Right lobe of liver (tissue), 4 donors: ENCODE measurements around the gene BTBD6.

Experiments used
- CTCF ChIP-seq, 4 donors: fragments of 200-600 bp in 3 of 4; fragments of 450-650 bp in 1 of 4; IDR thresholded peaks; one replicate each; pipeline versions ENCODE4 v1.5.1 to v1.8.0; 2016 to 2022; ENCODE audit warnings: antibody characterized with exemption in 4 of 4, mild to moderate bottlenecking in 2 of 4
- POLR2A ChIP-seq: fragments of 450-650 bp; IDR thresholded peaks from one replicate; pipeline ENCODE4 v1.6.1; 2017; ENCODE audit warnings: antibody characterized with exemption, mild to moderate bottlenecking
- donor health status: DM: no; HTN: no; CAD: no.
- donor health status: DM: no; HTN: no; CAD: no.
- donor health status: DM: no; HTN: yes; CAD: no.

DNA sequence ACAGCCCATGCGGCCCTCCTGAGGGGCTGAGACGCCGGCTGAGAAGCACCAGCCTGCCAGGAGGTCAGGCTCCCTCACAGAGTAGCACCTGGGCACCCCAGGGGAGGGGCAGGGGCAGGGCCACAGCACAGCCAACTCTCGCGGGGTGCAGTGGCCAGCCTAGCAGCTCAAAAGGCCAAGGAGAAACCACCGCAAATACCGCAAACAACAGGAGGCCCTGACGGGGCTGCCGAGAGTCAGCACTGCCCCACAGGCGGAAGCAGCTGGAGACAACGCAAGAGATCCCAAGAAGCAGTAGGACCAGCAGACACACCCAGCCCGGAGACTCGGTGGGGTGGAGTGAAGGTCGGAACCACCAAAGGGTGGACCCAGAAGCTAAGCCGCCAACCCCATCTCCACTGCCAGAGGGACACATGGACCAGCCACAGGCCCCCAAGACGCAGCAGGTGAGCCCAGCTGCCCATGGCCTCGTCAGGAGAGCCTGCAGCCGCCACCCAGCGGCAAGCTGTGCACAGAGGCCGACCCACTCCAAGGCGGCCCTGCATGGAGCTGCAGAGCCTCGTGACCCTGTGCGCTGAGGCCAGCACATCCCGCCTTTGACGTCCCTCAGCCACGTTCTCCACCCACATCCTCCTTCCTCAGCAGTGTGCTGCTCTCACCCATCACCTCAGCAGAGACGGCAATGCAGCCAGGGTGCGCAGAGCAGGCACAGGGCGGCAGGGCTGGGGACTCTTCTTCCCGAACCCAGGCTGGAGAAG lies 31.7 kb upstream of the BTBD6 start:
- TF ChIP-seq CTCF (IDR thresholded peaks at IDR 0.05) (no peak), POLR2A (no peak)
